ENCODE results near the gene MAP4K3.

DNA sequence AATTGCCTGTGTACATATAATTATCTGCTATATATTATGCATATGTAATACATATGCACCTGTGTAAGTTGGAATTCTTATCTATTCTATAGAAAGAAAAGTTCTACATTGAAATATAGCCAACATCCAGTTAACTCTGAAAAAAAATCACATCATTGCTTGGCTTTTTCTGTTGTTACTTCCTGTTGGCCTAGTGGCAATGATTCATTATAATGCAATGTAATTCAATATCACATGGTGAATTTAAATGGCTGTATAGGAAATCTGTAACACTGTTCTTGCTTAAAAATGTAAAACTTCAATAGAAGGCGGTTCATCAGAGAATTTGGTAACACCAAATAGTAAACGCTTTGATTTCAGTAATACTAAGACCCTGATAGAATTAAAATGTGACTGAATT lies 44.5 kb upstream of the MAP4K3 start:
- no peak for TF ChIP-seq TAF1 (IDR thresholded peaks at IDR 0.05; ENCODE audit: borderline replicate concordance, low read depth, low read length)
- TF ChIP-seq EZH2 (IDR thresholded peaks at IDR 0.05; ENCODE audit: borderline replicate concordance, control insufficient read depth, low read depth, low read length), result no peak
- TF ChIP-seq, protein P1, sequence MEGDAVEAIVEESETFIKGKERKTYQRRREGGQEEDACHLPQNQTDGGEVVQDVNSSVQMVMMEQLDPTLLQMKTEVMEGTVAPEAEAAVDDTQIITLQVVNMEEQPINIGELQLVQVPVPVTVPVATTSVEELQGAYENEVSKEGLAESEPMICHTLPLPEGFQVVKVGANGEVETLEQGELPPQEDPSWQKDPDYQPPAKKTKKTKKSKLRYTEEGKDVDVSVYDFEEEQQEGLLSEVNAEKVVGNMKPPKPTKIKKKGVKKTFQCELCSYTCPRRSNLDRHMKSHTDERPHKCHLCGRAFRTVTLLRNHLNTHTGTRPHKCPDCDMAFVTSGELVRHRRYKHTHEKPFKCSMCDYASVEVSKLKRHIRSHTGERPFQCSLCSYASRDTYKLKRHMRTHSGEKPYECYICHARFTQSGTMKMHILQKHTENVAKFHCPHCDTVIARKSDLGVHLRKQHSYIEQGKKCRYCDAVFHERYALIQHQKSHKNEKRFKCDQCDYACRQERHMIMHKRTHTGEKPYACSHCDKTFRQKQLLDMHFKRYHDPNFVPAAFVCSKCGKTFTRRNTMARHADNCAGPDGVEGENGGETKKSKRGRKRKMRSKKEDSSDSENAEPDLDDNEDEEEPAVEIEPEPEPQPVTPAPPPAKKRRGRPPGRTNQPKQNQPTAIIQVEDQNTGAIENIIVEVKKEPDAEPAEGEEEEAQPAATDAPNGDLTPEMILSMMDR (IDR thresholded peaks at IDR 0.05 in 2 of 3, conservative IDR thresholded peaks at IDR 0.05 in 1 of 3; ENCODE audit: control insufficient read depth in 2 of 3, extremely low read depth in 1 of 3, insufficient read depth in 1 of 3, low read depth in 3 of 3, low read length in 3 of 3), result no peak
- no peak for TF ChIP-seq NFIC (IDR thresholded peaks at IDR 0.05; ENCODE audit: low read depth, low read length)
- TF ChIP-seq LARP7 (IDR thresholded peaks at IDR 0.05), result no peak
- TF ChIP-seq HCFC1 (IDR thresholded peaks at IDR 0.05; ENCODE audit: low read length), result no peak
- TF ChIP-seq, protein P2, sequence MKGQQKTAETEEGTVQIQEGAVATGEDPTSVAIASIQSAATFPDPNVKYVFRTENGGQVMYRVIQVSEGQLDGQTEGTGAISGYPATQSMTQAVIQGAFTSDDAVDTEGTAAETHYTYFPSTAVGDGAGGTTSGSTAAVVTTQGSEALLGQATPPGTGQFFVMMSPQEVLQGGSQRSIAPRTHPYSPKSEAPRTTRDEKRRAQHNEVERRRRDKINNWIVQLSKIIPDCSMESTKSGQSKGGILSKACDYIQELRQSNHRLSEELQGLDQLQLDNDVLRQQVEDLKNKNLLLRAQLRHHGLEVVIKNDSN (IDR thresholded peaks at IDR 0.05; ENCODE audit: borderline replicate concordance, extremely low read length, insufficient read depth, low read depth, low read length), result no peak
- TF ChIP-seq, protein P3, sequence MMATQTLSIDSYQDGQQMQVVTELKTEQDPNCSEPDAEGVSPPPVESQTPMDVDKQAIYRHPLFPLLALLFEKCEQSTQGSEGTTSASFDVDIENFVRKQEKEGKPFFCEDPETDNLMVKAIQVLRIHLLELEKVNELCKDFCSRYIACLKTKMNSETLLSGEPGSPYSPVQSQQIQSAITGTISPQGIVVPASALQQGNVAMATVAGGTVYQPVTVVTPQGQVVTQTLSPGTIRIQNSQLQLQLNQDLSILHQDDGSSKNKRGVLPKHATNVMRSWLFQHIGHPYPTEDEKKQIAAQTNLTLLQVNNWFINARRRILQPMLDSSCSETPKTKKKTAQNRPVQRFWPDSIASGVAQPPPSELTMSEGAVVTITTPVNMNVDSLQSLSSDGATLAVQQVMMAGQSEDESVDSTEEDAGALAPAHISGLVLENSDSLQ (IDR thresholded peaks at IDR 0.05), result no peak
- TF ChIP-seq CBFB (IDR thresholded peaks at IDR 0.05; ENCODE audit: low read depth), result no peak
- no peak for TF ChIP-seq POLR2AphosphoS5 (IDR thresholded peaks at IDR 0.05; ENCODE audit: low read length)
- TF ChIP-seq, protein P4, sequence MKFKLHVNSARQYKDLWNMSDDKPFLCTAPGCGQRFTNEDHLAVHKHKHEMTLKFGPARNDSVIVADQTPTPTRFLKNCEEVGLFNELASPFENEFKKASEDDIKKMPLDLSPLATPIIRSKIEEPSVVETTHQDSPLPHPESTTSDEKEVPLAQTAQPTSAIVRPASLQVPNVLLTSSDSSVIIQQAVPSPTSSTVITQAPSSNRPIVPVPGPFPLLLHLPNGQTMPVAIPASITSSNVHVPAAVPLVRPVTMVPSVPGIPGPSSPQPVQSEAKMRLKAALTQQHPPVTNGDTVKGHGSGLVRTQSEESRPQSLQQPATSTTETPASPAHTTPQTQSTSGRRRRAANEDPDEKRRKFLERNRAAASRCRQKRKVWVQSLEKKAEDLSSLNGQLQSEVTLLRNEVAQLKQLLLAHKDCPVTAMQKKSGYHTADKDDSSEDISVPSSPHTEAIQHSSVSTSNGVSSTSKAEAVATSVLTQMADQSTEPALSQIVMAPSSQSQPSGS (IDR thresholded peaks at IDR 0.05; ENCODE audit: low read length), result no peak
